ENCODE results near the gene SLC7A1.

SLC7A1 gene

DNA sequence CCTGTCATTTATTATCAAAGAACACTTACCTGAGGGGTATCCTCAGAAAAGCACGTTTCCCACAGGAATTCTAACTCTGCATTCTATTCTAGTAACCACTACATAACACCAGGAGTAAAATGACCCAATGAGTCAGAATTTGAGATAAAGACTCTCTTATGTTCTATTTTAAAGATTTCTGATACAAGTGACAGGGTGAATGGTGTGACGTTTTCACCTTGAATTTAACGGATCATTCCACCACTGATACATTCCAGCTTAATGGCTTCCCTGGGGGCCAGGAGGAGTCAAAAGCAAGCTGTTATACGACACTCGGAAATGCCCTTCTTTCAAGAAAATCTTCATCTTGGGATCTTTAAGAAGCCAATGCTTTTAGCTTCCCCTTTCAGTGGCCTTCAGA is 55.2 kb downstream of the SLC7A1 start:
- H3K36me3 ChIP-seq (ENCODE audit: insufficient read depth, low read length) = peaks cover 27% of the 10 kb centered on the region
- H3K4me3 ChIP-seq (ENCODE audit: low read length) = no peak overlapping the region
- H3K9ac ChIP-seq (ENCODE audit: low read depth, low read length) = no peak overlapping the region
- H3K9me3 ChIP-seq (ENCODE audit: insufficient read depth, low read depth, low read length) = no peaks in the 10 kb centered on the region
- no peak overlapping the region for H3K27ac ChIP-seq (ENCODE audit: low read depth, low read length)
- WGBS = 64% methylated on average over 5 of the region's 5 CpGs
- H3K4me1 ChIP-seq (ENCODE audit: insufficient read depth, low read length) = peaks cover 18% of the 10 kb centered on the region
- H3K27me3 ChIP-seq (ENCODE audit: insufficient read depth, low read length) = no peaks in the 10 kb centered on the region

DNA sequence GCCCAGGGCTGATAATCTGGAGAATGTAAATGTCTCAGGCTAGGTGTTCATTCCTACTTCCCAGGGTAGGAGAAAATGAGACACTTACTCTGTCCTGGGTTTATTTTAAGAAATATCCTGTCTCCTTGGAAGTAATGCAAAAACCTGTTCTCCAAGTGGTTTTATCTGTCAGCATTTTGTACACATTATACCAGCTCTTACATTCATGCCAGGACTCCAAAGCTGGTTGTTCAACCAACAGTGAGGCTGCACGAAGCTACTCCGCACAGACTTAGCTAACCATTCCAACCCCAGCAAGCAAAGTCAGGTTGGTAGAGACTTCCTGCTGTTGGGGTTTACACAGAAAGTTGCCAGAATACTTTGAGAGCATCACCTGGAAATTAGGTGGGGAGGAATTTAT is 55.6 kb downstream of the SLC7A1 start:
- Histone ChIP-seq H3K27ac (ENCODE audit: low read depth, low read length) (no peak overlapping the region), H3K4me1 (ENCODE audit: insufficient read depth, low read length) (peaks cover 18% of the 10 kb centered on the region), H3K9me3 (ENCODE audit: insufficient read depth, low read depth, low read length) (no peaks in the 10 kb centered on the region), H3K27me3 (ENCODE audit: insufficient read depth, low read length) (no peaks in the 10 kb centered on the region), H3K9ac (ENCODE audit: low read depth, low read length) (no peak overlapping the region), H3K4me3 (ENCODE audit: low read length) (no peak overlapping the region), H3K36me3 (ENCODE audit: insufficient read depth, low read length) (peaks cover 28% of the 10 kb centered on the region)
- WGBS = 92% methylated on average over 2 of the region's 2 CpGs

DNA sequence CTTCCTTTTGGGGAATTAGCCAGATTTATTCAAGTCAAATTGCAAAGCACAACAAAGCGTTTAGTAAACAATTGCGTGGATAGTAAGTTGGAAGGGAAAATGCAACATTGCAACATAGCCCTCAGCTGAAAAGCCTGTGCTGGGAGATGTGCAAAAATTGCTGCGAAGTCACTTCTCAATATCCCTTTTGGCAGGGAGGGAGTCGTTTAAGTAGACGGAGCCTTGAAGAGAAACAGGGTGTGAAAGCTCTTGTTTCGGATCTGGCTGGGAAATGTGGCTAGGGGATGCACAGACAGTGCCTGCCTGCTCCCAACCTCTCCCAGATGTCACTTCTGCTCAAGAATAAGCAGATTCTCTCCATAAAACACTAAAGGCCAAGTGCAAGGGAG is 56.8 kb downstream of the SLC7A1 start:
- 89% methylated on average over 6 of the region's 6 CpGs for whole genome bisulfite sequencing
- H3K4me3 ChIP-seq (ENCODE audit: low read length) = no peak overlapping the region

DNA sequence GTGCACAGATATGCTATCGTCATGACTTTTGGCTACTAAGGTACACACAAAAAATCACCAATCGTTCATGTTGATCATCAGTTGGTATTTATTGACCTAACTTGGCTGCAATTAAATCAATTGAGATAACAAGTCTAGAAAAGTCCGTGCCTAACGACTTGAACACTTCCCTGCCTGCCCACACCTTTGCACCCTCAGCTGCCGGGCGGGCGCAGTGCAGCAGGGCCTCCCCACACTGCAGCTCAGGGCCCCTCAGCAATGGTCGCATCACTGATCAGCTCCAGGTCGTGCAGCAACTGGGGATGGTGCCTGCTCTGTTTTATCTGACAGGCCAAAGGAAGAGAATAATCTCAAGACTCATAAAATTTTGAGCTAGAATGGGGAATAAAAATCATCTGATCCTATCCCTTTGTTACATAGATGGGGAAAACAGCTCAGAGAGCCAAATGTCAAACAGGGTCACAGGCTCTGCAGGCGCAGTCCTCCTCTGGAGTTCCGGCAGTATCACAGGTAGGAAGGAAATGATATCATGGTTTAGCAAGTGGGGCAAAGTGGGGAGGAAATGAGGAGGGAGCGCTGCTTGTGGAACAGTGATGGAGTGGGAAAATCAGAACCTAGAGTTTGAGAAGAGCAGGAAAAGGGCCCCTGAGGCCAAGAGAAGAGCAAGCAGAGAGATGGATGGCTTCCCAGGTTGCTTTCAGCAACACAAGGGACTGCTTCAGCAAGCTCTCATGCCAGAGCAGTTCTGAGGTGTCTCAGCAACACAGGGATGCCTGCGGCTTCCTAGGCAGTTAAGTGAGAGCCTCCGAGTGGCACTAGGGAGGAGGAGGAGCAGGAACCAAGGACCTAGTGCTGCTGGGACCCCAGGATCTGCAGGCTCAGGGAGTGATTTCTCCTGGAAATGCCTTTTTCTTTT is 57.5 kb downstream of the SLC7A1 start:
- 89% methylated on average over 14 of the region's 14 CpGs for WGBS
- no peak overlapping the region for H3K9ac ChIP-seq (ENCODE audit: low read depth, low read length)
- peaks cover 46% of the 10 kb centered on the region for H3K36me3 ChIP-seq (ENCODE audit: insufficient read depth, low read length)
- H3K4me3 ChIP-seq (ENCODE audit: low read length) = no peak overlapping the region
- H3K27me3 ChIP-seq (ENCODE audit: insufficient read depth, low read length) = no peaks in the 10 kb centered on the region
- no peak overlapping the region for H3K27ac ChIP-seq (ENCODE audit: low read depth, low read length)
- H3K9me3 ChIP-seq (ENCODE audit: insufficient read depth, low read depth, low read length) = no peaks in the 10 kb centered on the region
- H3K4me1 ChIP-seq (ENCODE audit: insufficient read depth, low read length) = peaks cover 18% of the 10 kb centered on the region

More for the DNA sequence above, 56.8 kb downstream of the SLC7A1 start:
- H3K9me3 ChIP-seq (ENCODE audit: insufficient read depth, low read depth, low read length) = no peaks in the 10 kb centered on the region
- peaks cover 39% of the 10 kb centered on the region for H3K36me3 ChIP-seq (ENCODE audit: insufficient read depth, low read length)
- H3K27ac ChIP-seq (ENCODE audit: low read depth, low read length) = no peak overlapping the region
- no peak overlapping the region for H3K9ac ChIP-seq (ENCODE audit: low read depth, low read length)
- no peaks in the 10 kb centered on the region for H3K27me3 ChIP-seq (ENCODE audit: insufficient read depth, low read length)
- H3K4me1 ChIP-seq (ENCODE audit: insufficient read depth, low read length) = peaks cover 18% of the 10 kb centered on the region

DNA sequence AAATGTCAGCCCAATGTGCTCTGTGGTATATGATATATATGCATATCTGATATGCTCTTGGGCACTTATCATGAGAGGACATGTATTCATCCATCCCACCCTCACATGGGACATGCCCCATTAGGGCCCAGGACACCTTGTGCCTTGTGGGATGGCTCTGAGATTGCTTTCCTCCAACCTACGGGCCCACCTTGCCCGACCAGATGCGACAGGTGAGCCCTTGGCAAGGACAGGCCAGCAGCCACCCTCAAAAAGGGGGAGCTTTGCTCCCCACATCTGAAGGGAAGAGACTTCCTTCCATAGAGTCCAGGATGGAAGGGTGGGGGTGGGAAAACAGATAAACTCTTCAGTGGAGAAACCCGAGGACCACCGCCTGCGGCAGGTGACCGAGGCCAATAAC is 58.6 kb downstream of the SLC7A1 start:
- 94% methylated on average over 7 of the region's 7 CpGs for WGBS
- H3K4me1 ChIP-seq (ENCODE audit: insufficient read depth, low read length) = peaks cover 18% of the 10 kb centered on the region
- H3K27me3 ChIP-seq (ENCODE audit: insufficient read depth, low read length) = no peaks in the 10 kb centered on the region
- no peak overlapping the region for H3K9ac ChIP-seq (ENCODE audit: low read depth, low read length)
- H3K4me3 ChIP-seq (ENCODE audit: low read length) = no peak overlapping the region
- no peak overlapping the region for H3K27ac ChIP-seq (ENCODE audit: low read depth, low read length)
- no peaks in the 10 kb centered on the region for H3K9me3 ChIP-seq (ENCODE audit: insufficient read depth, low read depth, low read length)
- H3K36me3 ChIP-seq (ENCODE audit: insufficient read depth, low read length) = peaks cover 57% of the 10 kb centered on the region

DNA sequence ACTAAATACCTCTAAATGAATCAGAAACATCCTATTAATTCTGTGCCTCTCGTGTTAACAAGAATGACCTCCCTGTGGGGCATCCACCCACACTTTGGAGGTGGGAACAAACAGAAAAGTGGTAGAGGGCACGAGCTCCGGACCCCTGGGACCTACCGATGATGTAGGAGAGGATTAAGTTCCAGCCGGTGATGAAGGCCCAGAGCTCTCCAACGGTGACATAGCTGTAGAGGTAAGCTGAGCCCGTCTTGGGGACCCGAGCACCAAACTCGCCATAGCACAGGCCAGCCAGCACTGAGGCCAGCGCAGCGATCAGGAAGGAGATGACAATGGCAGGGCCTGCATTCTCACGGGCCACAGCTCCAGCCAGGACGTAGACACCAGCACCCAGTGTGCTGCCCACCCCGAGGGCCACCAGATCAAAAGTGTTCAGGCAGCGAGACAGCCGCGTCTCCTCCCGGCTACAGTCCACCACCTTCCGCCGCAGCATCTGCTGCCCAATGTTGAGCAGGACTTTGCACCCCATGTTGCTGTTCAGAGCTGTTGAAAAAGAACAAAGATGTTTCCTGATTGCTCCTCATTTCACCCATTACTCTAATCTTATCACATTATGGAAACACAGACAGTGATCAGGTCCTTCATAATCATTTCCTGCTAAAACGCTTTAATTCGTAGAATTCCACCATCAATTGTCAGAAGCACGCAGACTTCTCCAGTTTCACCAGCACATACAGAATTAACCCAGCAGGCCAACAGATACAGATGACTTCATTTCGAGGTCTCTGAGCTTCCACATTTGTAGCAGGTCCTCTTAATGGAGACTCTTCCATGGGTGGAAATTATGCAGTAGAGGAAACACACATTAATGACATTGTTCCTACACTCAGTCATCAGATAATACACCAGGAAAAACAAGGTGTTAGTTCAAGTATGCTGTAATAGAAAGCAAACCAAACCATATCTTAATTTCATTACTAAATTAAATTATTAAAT is 59.5 kb downstream of the SLC7A1 start:
- Histone ChIP-seq H3K27me3 (ENCODE audit: insufficient read depth, low read length) (no peaks in the 10 kb centered on the region), H3K4me1 (ENCODE audit: insufficient read depth, low read length) (peaks cover 13% of the 10 kb centered on the region), H3K4me3 (ENCODE audit: low read length) (no peak overlapping the region), H3K36me3 (ENCODE audit: insufficient read depth, low read length) (peaks cover 66% of the 10 kb centered on the region), H3K27ac (ENCODE audit: low read depth, low read length) (no peak overlapping the region), H3K9me3 (ENCODE audit: insufficient read depth, low read depth, low read length) (no peaks in the 10 kb centered on the region), H3K9ac (ENCODE audit: low read depth, low read length) (no peak overlapping the region)
- 93% methylated on average over 24 of the region's 24 CpGs for WGBS

DNA sequence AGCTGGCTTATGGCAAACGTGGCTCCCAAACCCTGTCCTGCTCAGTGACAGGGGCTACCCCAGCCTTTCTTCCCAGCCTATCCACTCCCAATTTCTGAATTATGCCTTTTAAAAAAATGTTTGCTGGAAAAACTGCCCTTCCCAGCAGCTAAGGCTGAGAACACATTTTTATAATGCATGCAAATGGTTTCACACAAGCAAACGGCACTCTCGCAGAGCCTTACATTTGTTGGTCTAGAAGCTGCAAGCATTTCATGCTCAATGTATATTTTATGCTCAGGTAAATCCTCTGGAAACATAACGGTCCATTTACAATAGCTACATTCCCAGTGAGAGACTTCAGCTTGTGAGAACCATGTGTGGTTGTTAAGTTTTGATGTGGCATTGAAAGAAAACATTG is 61.4 kb downstream of the SLC7A1 start:
- WGBS = 94% methylated on average over 4 of the region's 4 CpGs

DNA sequence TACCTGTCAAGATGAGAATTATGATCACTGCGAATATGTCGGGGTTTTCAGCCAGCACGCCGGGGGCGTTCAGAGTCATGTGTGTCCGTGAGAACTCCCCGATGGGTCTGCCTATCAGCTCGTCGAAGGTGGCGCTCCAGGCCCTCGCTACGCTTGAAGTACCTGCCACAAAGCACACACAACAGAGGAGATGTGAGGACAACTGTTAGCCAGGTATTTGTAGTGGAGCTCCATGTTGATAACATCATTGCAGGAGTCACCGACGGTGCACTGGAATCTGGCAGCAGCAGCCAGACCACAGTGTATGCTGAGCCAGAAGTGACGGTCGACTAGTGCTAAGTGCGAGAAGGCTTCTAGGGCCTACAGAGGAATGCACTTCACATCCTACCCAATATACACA is 62.7 kb downstream of the SLC7A1 start:
- H3K36me3 ChIP-seq (ENCODE audit: insufficient read depth, low read length) = peaks cover 95% of the 10 kb centered on the region
- no peaks in the 10 kb centered on the region for H3K4me1 ChIP-seq (ENCODE audit: insufficient read depth, low read length)
- H3K27ac ChIP-seq (ENCODE audit: low read depth, low read length) = no peak overlapping the region
- no peak overlapping the region for H3K4me3 ChIP-seq (ENCODE audit: low read length)
- H3K9me3 ChIP-seq (ENCODE audit: insufficient read depth, low read depth, low read length) = no peaks in the 10 kb centered on the region
- 93% methylated on average over 17 of the region's 17 CpGs for WGBS
- H3K9ac ChIP-seq (ENCODE audit: low read depth, low read length) = no peak overlapping the region
- H3K27me3 ChIP-seq (ENCODE audit: insufficient read depth, low read length) = no peaks in the 10 kb centered on the region

More for the DNA sequence above, 61.4 kb downstream of the SLC7A1 start:
- Histone ChIP-seq H3K27me3 (ENCODE audit: insufficient read depth, low read length) (no peaks in the 10 kb centered on the region), H3K9me3 (ENCODE audit: insufficient read depth, low read depth, low read length) (no peaks in the 10 kb centered on the region), H3K27ac (ENCODE audit: low read depth, low read length) (no peak overlapping the region), H3K4me1 (ENCODE audit: insufficient read depth, low read length) (no peaks in the 10 kb centered on the region), H3K9ac (ENCODE audit: low read depth, low read length) (no peak overlapping the region), H3K36me3 (ENCODE audit: insufficient read depth, low read length) (peaks cover 82% of the 10 kb centered on the region), H3K4me3 (ENCODE audit: low read length) (no peak overlapping the region)

DNA sequence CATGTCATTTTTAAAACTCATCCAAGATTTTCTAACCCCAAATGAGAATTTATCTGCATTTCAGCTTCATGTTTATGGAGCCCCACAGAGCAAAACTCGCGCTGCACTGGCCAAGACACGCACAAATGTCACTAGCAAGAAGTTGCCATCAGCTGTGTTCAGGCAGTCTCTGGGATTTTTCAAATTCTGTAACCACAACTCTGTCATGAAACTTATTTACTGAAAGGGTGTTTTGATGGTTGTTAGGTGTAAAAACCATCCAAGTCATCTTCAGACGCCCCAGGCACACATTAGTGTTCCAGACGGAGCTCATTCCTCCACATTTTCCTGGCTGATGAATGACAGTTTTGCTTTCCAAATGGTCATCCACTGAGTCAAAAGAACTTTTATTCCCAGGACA is 63.4 kb downstream of the SLC7A1 start:
- H3K27me3 ChIP-seq (ENCODE audit: insufficient read depth, low read length) = no peaks in the 10 kb centered on the region
- peaks cover 97% of the 10 kb centered on the region for H3K36me3 ChIP-seq (ENCODE audit: insufficient read depth, low read length)
- no peak overlapping the region for H3K27ac ChIP-seq (ENCODE audit: low read depth, low read length)
- WGBS = 96% methylated on average over 5 of the region's 5 CpGs
- H3K4me1 ChIP-seq (ENCODE audit: insufficient read depth, low read length) = no peaks in the 10 kb centered on the region
- no peak overlapping the region for H3K4me3 ChIP-seq (ENCODE audit: low read length)
- H3K9ac ChIP-seq (ENCODE audit: low read depth, low read length) = no peak overlapping the region
- no peaks in the 10 kb centered on the region for H3K9me3 ChIP-seq (ENCODE audit: insufficient read depth, low read depth, low read length)

DNA sequence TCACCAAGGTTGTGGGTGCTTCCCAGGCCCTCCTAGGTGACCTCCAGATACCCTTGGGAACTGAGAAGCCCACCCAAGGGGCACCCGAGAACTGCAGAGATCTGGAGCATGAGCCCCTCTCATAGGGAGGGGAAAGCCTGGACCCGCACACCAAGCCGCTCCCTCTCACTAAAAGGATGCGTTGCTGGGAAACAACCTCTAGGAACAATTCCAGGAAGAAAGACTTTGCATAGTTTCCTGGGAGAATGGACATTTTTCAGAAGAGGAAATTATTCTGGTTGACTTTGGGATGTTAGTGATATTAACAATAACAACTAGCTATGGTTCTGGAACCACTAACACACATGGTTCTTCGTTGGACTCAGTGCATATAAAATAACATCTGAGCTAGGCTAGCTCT is 64.6 kb downstream of the SLC7A1 start:
- Histone ChIP-seq H3K9me3 (ENCODE audit: insufficient read depth, low read depth, low read length) (no peaks in the 10 kb centered on the region), H3K27me3 (ENCODE audit: insufficient read depth, low read length) (no peaks in the 10 kb centered on the region), H3K4me3 (ENCODE audit: low read length) (no peak overlapping the region), H3K27ac (ENCODE audit: low read depth, low read length) (no peak overlapping the region), H3K36me3 (ENCODE audit: insufficient read depth, low read length) (peaks cover 94% of the 10 kb centered on the region), H3K4me1 (ENCODE audit: insufficient read depth, low read length) (no peaks in the 10 kb centered on the region), H3K9ac (ENCODE audit: low read depth, low read length) (no peak overlapping the region)
- 94% methylated on average over 5 of the region's 5 CpGs for WGBS

DNA sequence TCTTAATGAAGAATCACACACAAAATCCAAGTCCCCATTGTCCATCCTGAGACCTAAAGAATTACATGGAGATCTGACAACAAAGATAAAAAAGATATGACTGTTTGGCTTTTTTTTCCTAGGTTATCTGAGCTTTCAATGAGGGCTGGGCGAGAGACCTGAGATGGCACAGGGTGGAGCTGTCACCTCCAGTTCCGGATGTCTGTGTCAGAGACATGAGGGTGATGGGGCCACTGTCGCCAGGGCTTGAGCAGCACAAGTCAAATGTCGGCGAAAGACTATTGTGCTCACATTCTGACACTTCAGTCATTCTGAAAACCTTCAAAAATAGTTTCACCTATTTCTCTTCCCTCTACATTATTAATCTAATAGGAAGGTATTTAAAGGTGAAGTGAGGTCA is 65.7 kb downstream of the SLC7A1 start:
- no peak overlapping the region for H3K9ac ChIP-seq (ENCODE audit: low read depth, low read length)
- no peaks in the 10 kb centered on the region for H3K4me1 ChIP-seq (ENCODE audit: insufficient read depth, low read length)
- H3K9me3 ChIP-seq (ENCODE audit: insufficient read depth, low read depth, low read length) = no peaks in the 10 kb centered on the region
- no peak overlapping the region for H3K4me3 ChIP-seq (ENCODE audit: low read length)
- no peak overlapping the region for H3K27ac ChIP-seq (ENCODE audit: low read depth, low read length)
- 94% methylated on average over 5 of the region's 5 CpGs for WGBS
- H3K36me3 ChIP-seq (ENCODE audit: insufficient read depth, low read length) = peaks cover 87% of the 10 kb centered on the region
- no peaks in the 10 kb centered on the region for H3K27me3 ChIP-seq (ENCODE audit: insufficient read depth, low read length)

All from HUES64 (cell line).